Upper lobe of right lung (tissue), 1 donor: ENCODE measurements around the gene ARID1B. TPM values are rescaled to one million over a fixed set of nuclear protein-coding genes. Genes with fewer than 3 reads are reported as not detected.

ENCODE experiments used
- ATAC-seq: fragments of 200-7000 bp; cut with Tn5 transposase; one replicate; pipeline ENCODE4 v1.9.1; 2020; ENCODE audit warnings: mild to moderate bottlenecking, moderate library complexity
- DNase-seq: peaks from one replicate; pipeline ENCODE4 v3.0.0-alpha.2; 2020
- H3K27ac ChIP-seq: fragments of 200-600 bp; one replicate; pipeline ENCODE4 v1.8.0; 2022
- H3K27me3 ChIP-seq: fragments of 200-600 bp; one replicate; pipeline ENCODE4 v1.8.0; 2022; ENCODE audit warnings: mild to moderate bottlenecking
- H3K36me3 ChIP-seq: fragments of 200-600 bp; one replicate; pipeline ENCODE4 v1.8.0; 2022
- H3K4me1 ChIP-seq: fragments of 200-600 bp; one replicate; pipeline ENCODE4 v1.8.0; 2022
- H3K4me3 ChIP-seq: fragments of 200-600 bp; one replicate; pipeline ENCODE4 v1.8.0; 2022; ENCODE audit warnings: mild to moderate bottlenecking
- H3K9me3 ChIP-seq: fragments of 200-600 bp; one replicate; pipeline ENCODE4 v1.8.0; 2022
- intact Hi-C: fragments of 100-400 bp; cut with DNase I; formaldehyde crosslinking; loops from one replicate; pipeline ENCODE4 v1.11.0; 2022
- total RNA-seq: library from RNA; stranded (reverse); fragmentation: NEBNext Ultra II Directional; extraction: Animal tissue kit (Norgen Biotek cat#: 25700); gene quantifications from one replicate; pipeline ENCODE4 v1.2.1, GENCODE V29; 2021
- TF ChIP-seq, protein P1 (sequence below): fragments of 200-600 bp; IDR thresholded peaks from one replicate; pipeline ENCODE4 v1.8.0; 2022; ENCODE audit warnings: antibody characterized with exemption
- donor health status: DM: no; HTN: yes; CAD: no; lungs with severe emphysema.

ARID1B gene
- total RNA-seq, 1 donor from 2014 or later, result 80.4 TPM

DNA sequence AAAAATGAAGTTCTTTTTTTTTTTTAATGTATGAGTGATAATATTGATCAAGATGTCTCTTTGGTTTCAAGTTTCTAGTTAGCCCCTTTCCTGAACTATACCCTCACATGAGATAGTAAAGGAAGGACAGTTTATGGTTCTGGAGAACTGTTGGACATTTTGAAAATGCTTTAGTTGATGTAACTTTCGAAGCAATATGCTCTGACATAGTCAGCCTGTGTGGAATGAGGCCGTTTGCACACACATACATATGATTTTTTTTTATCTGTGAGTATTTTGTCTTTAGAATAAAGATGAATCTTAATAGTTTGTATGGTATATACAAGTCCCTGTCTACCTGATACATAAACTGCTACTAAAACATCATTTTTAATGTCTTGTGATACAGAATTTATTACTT is 177.0 kb downstream of the ARID1B start:
- intact Hi-C loops, result no loop called here
- Histone ChIP-seq H3K27me3 (no peaks in the 10 kb centered on the region), H3K4me1 (peaks cover 34% of the 10 kb centered on the region), H3K27ac (peak overlapping the region; percentile 28), H3K36me3 (no peaks in the 10 kb centered on the region), H3K4me3 (no peak overlapping the region), H3K9me3 (no peaks in the 10 kb centered on the region)
- TF ChIP-seq, protein P1, sequence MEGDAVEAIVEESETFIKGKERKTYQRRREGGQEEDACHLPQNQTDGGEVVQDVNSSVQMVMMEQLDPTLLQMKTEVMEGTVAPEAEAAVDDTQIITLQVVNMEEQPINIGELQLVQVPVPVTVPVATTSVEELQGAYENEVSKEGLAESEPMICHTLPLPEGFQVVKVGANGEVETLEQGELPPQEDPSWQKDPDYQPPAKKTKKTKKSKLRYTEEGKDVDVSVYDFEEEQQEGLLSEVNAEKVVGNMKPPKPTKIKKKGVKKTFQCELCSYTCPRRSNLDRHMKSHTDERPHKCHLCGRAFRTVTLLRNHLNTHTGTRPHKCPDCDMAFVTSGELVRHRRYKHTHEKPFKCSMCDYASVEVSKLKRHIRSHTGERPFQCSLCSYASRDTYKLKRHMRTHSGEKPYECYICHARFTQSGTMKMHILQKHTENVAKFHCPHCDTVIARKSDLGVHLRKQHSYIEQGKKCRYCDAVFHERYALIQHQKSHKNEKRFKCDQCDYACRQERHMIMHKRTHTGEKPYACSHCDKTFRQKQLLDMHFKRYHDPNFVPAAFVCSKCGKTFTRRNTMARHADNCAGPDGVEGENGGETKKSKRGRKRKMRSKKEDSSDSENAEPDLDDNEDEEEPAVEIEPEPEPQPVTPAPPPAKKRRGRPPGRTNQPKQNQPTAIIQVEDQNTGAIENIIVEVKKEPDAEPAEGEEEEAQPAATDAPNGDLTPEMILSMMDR, result no peak
- ATAC-seq, result no peak
- no peak for DNase-seq

DNA sequence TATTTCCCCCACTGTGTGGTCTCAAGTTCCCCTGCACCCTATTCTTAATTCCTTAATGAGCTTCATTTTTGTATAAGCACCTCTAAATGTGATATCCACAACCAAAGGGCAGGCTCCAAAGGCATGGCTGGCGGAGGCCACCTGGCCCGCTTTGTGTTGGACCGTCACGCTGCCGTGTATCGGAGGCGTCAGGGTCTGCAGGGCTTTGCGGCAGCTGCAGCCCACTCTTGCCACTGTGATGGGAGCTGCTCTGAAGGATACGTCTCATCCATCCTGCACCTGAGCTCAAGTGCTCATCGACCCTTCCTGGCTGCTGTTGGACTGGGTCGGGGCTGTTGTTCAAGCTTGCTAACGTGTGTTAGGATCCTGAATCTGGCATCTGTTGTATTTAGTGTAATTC is 177.6 kb downstream of the ARID1B start:
- intact Hi-C loops, result no loop called here
- no peaks in the 10 kb centered on the region for H3K9me3 ChIP-seq
- H3K4me1 ChIP-seq, result peaks cover 29% of the 10 kb centered on the region
- H3K4me3 ChIP-seq, result no peak overlapping the region
- no peak for DNase-seq
- TF ChIP-seq, protein P1, result no peak
- no peak for ATAC-seq
- H3K27ac ChIP-seq, result no peak overlapping the region
- H3K27me3 ChIP-seq, result no peaks in the 10 kb centered on the region
- no peaks in the 10 kb centered on the region for H3K36me3 ChIP-seq

DNA sequence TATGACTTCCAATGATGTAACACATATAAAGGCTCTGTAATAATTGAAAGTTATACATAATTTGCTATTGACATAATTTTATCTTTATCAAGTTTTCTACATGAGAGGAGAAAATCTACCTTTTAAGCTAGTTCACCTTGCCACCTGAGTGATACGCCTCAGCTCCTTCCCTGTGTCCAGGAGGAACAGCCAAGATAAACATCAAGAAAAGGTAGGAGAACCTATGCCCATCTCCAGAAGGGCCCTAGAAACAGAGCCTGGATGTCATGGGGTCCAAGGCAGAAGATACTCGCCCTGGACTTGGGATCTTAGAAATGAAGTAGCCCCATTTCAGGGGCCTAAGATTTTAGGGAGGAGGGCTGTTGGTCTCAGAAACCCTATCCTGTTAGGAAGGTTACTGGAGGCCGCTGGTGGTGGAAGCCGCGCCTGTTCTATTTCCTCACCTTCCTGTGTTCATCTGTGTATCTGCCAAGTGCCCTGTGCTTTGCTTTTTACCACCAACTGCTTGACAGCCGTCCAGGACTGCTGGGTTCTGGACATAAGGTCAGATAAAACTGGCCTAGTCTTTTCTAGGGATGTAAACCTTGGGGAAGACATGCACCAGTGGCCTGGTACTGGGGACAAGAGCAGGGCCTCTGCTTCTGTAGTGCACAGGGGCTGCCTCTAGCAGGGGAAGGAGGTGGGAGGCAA is 178.5 kb downstream of the ARID1B start:
- no peak overlapping the region for H3K4me3 ChIP-seq
- DNase-seq (no peak), ATAC-seq (peak; percentile 75)
- TF ChIP-seq, protein P1, result no peak
- H3K9me3 ChIP-seq, result no peaks in the 10 kb centered on the region
- H3K27me3 ChIP-seq, result no peaks in the 10 kb centered on the region
- intact Hi-C loops, result no loop called here
- peaks cover 29% of the 10 kb centered on the region for H3K4me1 ChIP-seq
- peak overlapping the region; percentile 25 for H3K27ac ChIP-seq
- H3K36me3 ChIP-seq, result no peaks in the 10 kb centered on the region

DNA sequence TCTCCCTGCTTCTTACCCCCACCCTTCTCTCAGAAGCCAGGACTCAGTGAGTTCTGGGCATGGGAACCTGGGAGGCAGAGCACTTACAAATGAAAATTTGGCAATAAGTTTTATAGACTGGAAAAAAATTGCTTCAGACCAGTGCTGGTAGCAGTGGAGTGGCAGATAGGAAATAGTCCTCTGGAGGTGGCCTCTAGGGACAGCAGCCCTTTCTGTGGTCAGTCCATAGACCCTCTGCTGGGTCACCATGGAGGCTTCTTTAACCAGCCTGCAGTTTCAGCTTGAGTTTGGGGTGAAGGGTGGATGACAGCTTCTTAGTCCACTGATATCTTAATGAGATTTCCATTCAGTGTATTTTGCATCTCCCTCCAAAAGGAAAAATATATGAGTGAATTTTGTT is 179.1 kb downstream of the ARID1B start:
- peak overlapping the region; percentile 25 for H3K27ac ChIP-seq
- intact Hi-C loops, result no loop called here
- H3K4me1 ChIP-seq, result peaks cover 29% of the 10 kb centered on the region
- TF ChIP-seq, protein P1, result no peak
- no peaks in the 10 kb centered on the region for H3K27me3 ChIP-seq
- no peak for DNase-seq
- H3K9me3 ChIP-seq, result no peaks in the 10 kb centered on the region
- no peak overlapping the region for H3K4me3 ChIP-seq
- ATAC-seq, result peak; percentile 34
- H3K36me3 ChIP-seq, result no peaks in the 10 kb centered on the region

- TF ChIP-seq, protein P1, result no peak
- H3K27ac ChIP-seq, result no peak overlapping the region
- intact Hi-C loops, result no loop called here
Observed at GRCh38 chr6:156957931-156958547, 180.9 kb downstream of the ARID1B start.

More at GRCh38 chr6:156957931-156958547, 180.9 kb downstream of the ARID1B start:
- Histone ChIP-seq H3K9me3 (no peaks in the 10 kb centered on the region), H3K27me3 (no peaks in the 10 kb centered on the region), H3K4me3 (no peak overlapping the region), H3K36me3 (no peaks in the 10 kb centered on the region), H3K4me1 (peaks cover 29% of the 10 kb centered on the region)
- ATAC-seq, result no peak
- no peak for DNase-seq
